GM06990 (cell line): ENCODE data around the gene EZR.

Experiments
- DNase-seq: peaks from one replicate; pipeline ENCODE4 v3.0.0-alpha.2; 2011; ENCODE audit not compliant: insufficient read length; ENCODE audit errors: extremely low read depth
- H3K27me3 ChIP-seq: replicated peaks from 2 replicates; pipeline ENCODE4 v1.6.0; 2011; ENCODE audit warnings: low read length; ENCODE audit not compliant: control insufficient read depth, insufficient read depth
- H3K36me3 ChIP-seq: 2 replicates; pipeline ENCODE4 v1.5.1; 2011; ENCODE audit warnings: low read length; ENCODE audit not compliant: control insufficient read depth, insufficient read depth
- H3K4me3 ChIP-seq: replicated peaks from 2 replicates; pipeline ENCODE4 v1.5.1; 2011; ENCODE audit warnings: low read depth, mild to moderate bottlenecking, control low read depth, low read length
- CTCF ChIP-seq: IDR thresholded peaks from 2 replicates; pipeline ENCODE4 v1.5.1; 2011; ENCODE audit warnings: low read length, control low read depth, mild to moderate bottlenecking, inconsistent platforms; ENCODE audit not compliant: insufficient read depth, poor library complexity, severe bottlenecking

Gene EZR

GRCh38 chr6:158760618-158761250, 58.4 kb downstream of the EZR start:
- no peak for DNase-seq
- no peak for TF ChIP-seq CTCF

DNA sequence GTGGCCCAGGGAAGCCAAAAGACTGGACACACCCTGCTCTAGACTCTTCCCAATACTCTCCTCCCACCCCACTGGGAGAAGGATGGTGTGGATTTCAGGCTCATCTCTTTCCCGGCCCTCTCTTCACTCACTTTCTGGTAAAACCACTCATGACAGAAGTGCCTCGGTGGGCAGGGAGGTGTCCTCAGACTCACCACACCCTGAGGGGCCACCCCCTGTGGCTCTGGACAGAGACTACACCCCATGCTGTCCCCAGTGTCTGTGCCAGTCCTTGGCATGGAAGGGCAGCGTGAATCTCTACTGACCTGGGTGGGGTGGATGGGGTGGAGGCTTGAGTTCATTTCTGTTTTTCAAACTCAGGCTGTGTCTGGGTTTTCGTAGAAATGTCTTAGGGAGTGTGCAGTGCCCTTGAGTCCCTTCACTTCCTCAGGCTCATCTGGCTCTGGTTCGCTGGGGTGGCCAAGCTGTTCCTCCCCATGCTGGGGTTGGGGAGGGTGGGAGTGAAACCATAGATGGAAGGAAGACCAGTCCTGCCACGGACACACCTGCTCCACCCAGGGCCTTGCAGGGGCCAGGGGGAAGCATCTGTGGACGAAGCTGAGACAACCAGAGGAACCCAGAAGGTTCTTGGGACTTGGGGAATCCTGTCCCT, 59.1 kb downstream of the EZR start:
- DNase-seq = no peak
- no peak for TF ChIP-seq CTCF

More at GRCh38 chr6:158760618-158761250, 58.4 kb downstream of the EZR start:
- Histone ChIP-seq H3K27me3 (no peaks in the 10 kb centered on the region), H3K4me3 (no peak overlapping the region), H3K36me3 (peaks cover 9% of the 10 kb centered on the region)

GRCh38 chr6:158758941-158759479, 60.2 kb downstream of the EZR start:
- Histone ChIP-seq H3K4me3 (no peak overlapping the region), H3K36me3 (peaks cover 2% of the 10 kb centered on the region), H3K27me3 (no peaks in the 10 kb centered on the region)
- no peak for DNase-seq
- TF ChIP-seq CTCF = no peak

More for the DNA sequence above, 59.1 kb downstream of the EZR start:
- H3K4me3 ChIP-seq = no peak overlapping the region
- H3K36me3 ChIP-seq = peaks cover 6% of the 10 kb centered on the region
- H3K27me3 ChIP-seq = no peaks in the 10 kb centered on the region

DNA sequence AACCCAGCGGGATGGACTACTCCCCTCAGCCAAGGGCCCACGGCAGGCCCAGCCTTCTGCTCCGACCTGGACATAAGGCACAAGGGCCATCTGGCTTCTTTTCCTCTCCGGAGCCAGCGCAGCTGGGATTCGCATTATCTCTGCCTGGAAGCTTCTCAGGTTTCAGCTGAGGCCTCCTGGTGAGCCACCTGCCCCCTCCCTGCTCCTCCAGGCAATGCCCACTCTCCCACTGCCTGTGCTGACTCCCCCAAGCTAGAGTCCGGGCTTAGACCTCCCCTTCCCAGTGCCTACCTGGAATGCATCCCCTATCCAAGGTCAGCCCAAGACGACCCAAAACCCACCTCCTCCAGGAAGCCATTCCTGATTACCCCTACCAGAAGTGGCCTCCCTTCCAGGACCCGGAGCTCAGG, 60.7 kb downstream of the EZR start:
- no peak for TF ChIP-seq CTCF
- Histone ChIP-seq H3K27me3 (no peaks in the 10 kb centered on the region), H3K36me3 (peaks cover 2% of the 10 kb centered on the region), H3K4me3 (no peak overlapping the region)
- no peak for DNase-seq

DNA sequence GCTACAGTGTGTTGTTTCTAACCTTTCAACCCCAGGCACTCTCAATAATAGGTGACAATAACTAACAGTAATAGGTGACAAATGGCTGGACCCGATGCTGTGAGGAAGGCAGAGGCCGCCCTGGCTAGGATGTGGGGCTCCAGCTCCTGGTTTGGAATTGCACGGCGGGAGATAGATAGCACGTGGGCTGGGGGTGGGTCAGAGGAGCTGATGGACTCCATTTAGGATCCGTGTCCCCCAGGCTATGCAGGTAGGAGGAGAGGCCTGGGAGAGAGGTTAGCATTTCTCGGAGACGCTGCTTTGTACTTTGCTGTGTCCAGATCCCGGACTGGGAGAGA, 61.4 kb downstream of the EZR start:
- no peak for DNase-seq
- H3K36me3 ChIP-seq = no peaks in the 10 kb centered on the region; the same call in 1 of the 2 replicates
- no peak overlapping the region for H3K4me3 ChIP-seq
- H3K27me3 ChIP-seq = no peaks in the 10 kb centered on the region
- TF ChIP-seq CTCF = no peak
